ENCODE measurements around the gene FILIP1L. TPM values are rescaled to one million over a fixed set of nuclear protein-coding genes. Genes with fewer than 3 reads are reported as not detected.

The FILIP1L gene
- total RNA-seq, 1 experiment from 2014 or later: 0.07 TPM

GRCh38 chr3:99867594-99868310 is 246.5 kb downstream of the FILIP1L start:
- Histone ChIP-seq H3K56ac (ENCODE audit: insufficient read length, low read depth, low read length) (no peak overlapping the region), H4K91ac (ENCODE audit: insufficient read length, low read depth, low read length) (no peak overlapping the region), H3K4ac (ENCODE audit: low read depth, low read length) (no peak overlapping the region), H3K9ac (ENCODE audit: extremely low read depth, insufficient read length, low read length) (no peak overlapping the region), H4K20me1 (ENCODE audit: control insufficient read depth, insufficient read depth, insufficient read length) (no peaks in the 10 kb centered on the region), H2BK15ac (ENCODE audit: low read depth, low read length) (no peak overlapping the region), H3K27me3 (ENCODE audit: insufficient read depth, low read length) (no peaks in the 10 kb centered on the region; the same call in 1 of the 2 replicates), H3K79me1 (ENCODE audit: insufficient read depth, low read depth, low read length, poor library complexity, severe bottlenecking) (no peaks in the 10 kb centered on the region), H3K79me2 (ENCODE audit: insufficient read depth, low read length) (no peaks in the 10 kb centered on the region), H2BK12ac (ENCODE audit: insufficient read length, low read depth, low read length) (no peak overlapping the region), H2AFZ (ENCODE audit: low read length) (no peak overlapping the region), H3K23me2 (ENCODE audit: insufficient read length, low read depth, low read length, poor library complexity, severe bottlenecking) (no peaks in the 10 kb centered on the region), H2BK20ac (ENCODE audit: low read depth, low read length, poor library complexity, severe bottlenecking) (no peak overlapping the region), H3K4me2 (ENCODE audit: insufficient read depth, insufficient read length, low read length) (no peak overlapping the region), H3K18ac (ENCODE audit: insufficient read length, low read depth, low read length) (no peak overlapping the region), H2AK5ac (ENCODE audit: insufficient read length, low read length) (no peak overlapping the region), H3K23ac (ENCODE audit: insufficient read length, low read depth, low read length) (no peak overlapping the region), H3K9me3 (ENCODE audit: control insufficient read depth, low read depth, low read length) (no peaks in the 10 kb centered on the region), H3K27ac (ENCODE audit: insufficient read length, low read depth, low read length) (no peak overlapping the region), H3K4me1 (ENCODE audit: insufficient read depth, low read length) (peaks cover 3% of the 10 kb centered on the region; the same call in 1 of the 2 replicates), H4K5ac (ENCODE audit: insufficient read length, low read depth, low read length) (no peak overlapping the region), H2BK120ac (ENCODE audit: low read depth, low read length, poor library complexity, severe bottlenecking) (no peak overlapping the region), H3K14ac (ENCODE audit: insufficient read depth, low read length) (no peak overlapping the region), H3T11ph (ENCODE audit: low read length) (no peak overlapping the region), H2BK5ac (ENCODE audit: insufficient read length, low read length) (no peak overlapping the region), H4K8ac (replicated peaks; ENCODE audit: insufficient read length, low read depth, low read length) (no peak overlapping the region)
- no CpG with 5 or more reads among the region's 3 CpGs for WGBS (ENCODE audit: extremely low coverage, insufficient read length, low lambda C conversion rate)
- Mint-ChIP-seq H3K36me3 (ENCODE audit: insufficient read depth in 1 of 3, low read depth in 3 of 3) (peaks cover 3 to 4% (median 3%) of the 10 kb centered on the region in 3 experiments; a peak in 6 of 7 replicates), H3K4me3 (no peak overlapping the region), H3K27me3 (ENCODE audit: low read depth) (peaks cover 71% of the 10 kb centered on the region), H3K4me1 (peaks cover 4 to 6% of the 10 kb centered on the region in 2 experiments), H3K9me3 (peaks cover 0 to 3% of the 10 kb centered on the region in 2 experiments; a peak in 2 of 5 replicates), H3K27ac (no peak overlapping the region)
- TF ChIP-seq CTCF (conservative IDR thresholded peaks at IDR 0.05): no peak
- no peak for DNase-seq
